ENCODE results near the gene BRICD5.

Gene BRICD5

DNA sequence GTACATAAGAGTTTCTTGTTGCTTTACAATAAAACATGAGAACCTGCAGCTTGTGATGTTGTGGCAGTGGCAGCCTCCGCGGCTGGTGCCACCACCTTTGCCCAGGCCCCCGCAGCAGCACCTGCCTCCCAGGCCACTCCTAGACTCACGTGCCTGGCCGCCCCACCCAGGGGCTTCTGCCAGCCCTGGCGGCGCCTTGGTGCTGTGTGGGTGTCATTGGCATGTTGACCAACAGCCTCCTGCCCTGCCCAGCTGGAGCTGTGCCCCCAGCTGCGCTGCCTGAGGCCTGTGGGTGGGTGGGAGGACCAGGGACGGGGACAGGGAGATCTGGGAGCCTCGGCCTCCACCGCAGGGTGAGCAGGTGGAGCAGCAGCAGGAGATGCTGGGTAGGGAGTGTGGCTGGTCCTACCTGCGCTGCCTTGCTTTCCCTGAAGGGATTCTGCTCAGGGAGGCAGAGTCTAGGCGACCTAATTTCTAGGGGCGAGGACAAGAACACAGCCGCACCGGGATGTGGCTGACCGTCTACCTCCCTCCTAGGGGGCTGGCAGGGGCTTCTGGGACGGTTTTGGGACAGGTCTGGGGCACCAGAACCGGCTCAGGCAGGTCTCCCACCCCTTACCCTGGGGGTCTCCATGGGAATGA lies 25.2 kb upstream of the BRICD5 start (continued):
- no peak for TF ChIP-seq ZNF324 (tag by site-specific recombination; IDR thresholded peaks at IDR 0.05)
- no peak for TF ChIP-seq ZNF302 (tag by site-specific recombination; IDR thresholded peaks at IDR 0.05; ENCODE audit: low read depth)
- no peak for TF ChIP-seq ZNF621 (tag by site-specific recombination; IDR thresholded peaks at IDR 0.05)
- no peak for TF ChIP-seq ZNF549 (tag by site-specific recombination; IDR thresholded peaks at IDR 0.05)
- TF ChIP-seq ZNF747 (tag by site-specific recombination; IDR thresholded peaks at IDR 0.05) = no peak
- TF ChIP-seq, protein P1, sequence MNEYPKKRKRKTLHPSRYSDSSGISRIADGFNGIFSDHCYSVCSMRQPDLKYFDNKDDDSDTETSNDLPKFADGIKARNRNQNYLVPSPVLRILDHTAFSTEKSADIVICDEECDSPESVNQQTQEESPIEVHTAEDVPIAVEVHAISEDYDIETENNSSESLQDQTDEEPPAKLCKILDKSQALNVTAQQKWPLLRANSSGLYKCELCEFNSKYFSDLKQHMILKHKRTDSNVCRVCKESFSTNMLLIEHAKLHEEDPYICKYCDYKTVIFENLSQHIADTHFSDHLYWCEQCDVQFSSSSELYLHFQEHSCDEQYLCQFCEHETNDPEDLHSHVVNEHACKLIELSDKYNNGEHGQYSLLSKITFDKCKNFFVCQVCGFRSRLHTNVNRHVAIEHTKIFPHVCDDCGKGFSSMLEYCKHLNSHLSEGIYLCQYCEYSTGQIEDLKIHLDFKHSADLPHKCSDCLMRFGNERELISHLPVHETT (tag by site-specific recombination; IDR thresholded peaks at IDR 0.05) = no peak
- no peak for TF ChIP-seq ZNF529 (tag by site-specific recombination; IDR thresholded peaks at IDR 0.05; ENCODE audit: insufficient replicate concordance)
- TF ChIP-seq, protein P2, sequence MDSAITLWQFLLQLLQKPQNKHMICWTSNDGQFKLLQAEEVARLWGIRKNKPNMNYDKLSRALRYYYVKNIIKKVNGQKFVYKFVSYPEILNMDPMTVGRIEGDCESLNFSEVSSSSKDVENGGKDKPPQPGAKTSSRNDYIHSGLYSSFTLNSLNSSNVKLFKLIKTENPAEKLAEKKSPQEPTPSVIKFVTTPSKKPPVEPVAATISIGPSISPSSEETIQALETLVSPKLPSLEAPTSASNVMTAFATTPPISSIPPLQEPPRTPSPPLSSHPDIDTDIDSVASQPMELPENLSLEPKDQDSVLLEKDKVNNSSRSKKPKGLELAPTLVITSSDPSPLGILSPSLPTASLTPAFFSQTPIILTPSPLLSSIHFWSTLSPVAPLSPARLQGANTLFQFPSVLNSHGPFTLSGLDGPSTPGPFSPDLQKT (IDR thresholded peaks at IDR 0.05; ENCODE audit: borderline replicate concordance, low read depth, low read length) = no peak
- no peak for TF ChIP-seq ZNF121 (tag by site-specific recombination; IDR thresholded peaks at IDR 0.05)
- no peak for TF ChIP-seq ZSCAN30 (tag by site-specific recombination; IDR thresholded peaks at IDR 0.05)
- no peak for TF ChIP-seq ZNF274 (IDR thresholded peaks at IDR 0.05; ENCODE audit: low read length)
- no peak for TF ChIP-seq ZNF274 (tag by site-specific recombination; IDR thresholded peaks at IDR 0.05; ENCODE audit: borderline replicate concordance)
- TF ChIP-seq SP7 (tag by site-specific recombination; IDR thresholded peaks at IDR 0.05) = no peak
- no peak for TF ChIP-seq ZNF16 (tag by site-specific recombination; IDR thresholded peaks at IDR 0.05; ENCODE audit: low read depth)
- TF ChIP-seq, protein P3, sequence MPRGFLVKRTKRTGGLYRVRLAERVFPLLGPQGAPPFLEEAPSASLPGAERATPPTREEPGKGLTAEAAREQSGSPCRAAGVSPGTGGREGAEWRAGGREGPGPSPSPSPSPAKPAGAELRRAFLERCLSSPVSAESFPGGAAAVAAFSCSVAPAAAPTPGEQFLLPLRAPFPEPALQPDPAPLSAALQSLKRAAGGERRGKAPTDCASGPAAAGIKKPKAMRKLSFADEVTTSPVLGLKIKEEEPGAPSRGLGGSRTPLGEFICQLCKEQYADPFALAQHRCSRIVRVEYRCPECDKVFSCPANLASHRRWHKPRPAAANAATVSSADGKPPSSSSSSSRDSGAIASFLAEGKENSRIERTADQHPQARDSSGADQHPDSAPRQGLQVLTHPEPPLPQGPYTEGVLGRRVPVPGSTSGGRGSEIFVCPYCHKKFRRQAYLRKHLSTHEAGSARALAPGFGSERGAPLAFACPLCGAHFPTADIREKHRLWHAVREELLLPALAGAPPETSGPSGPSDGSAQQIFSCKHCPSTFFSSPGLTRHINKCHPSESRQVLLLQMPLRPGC (tag by site-specific recombination; IDR thresholded peaks at IDR 0.05) = no peak
- TF ChIP-seq ZNF404 (tag by site-specific recombination; IDR thresholded peaks at IDR 0.05) = no peak
- no peak for TF ChIP-seq ZNF114 (tag by site-specific recombination; IDR thresholded peaks at IDR 0.05)
- TF ChIP-seq ZNF266 (tag by site-specific recombination; IDR thresholded peaks at IDR 0.05; ENCODE audit: low read depth) = no peak
- no peak for TF ChIP-seq ZNF354C (tag by site-specific recombination; IDR thresholded peaks at IDR 0.05; ENCODE audit: borderline replicate concordance, low read depth)
- TF ChIP-seq ZFHX2 (tag by site-specific recombination; conservative IDR thresholded peaks at IDR 0.05) = peak; percentile 70
- TF ChIP-seq BCL11A (tag by site-specific recombination; IDR thresholded peaks at IDR 0.05; ENCODE audit: low read depth) = no peak
- no peak for TF ChIP-seq ZNF585B (tag by site-specific recombination; IDR thresholded peaks at IDR 0.05)
- TF ChIP-seq, protein P4, sequence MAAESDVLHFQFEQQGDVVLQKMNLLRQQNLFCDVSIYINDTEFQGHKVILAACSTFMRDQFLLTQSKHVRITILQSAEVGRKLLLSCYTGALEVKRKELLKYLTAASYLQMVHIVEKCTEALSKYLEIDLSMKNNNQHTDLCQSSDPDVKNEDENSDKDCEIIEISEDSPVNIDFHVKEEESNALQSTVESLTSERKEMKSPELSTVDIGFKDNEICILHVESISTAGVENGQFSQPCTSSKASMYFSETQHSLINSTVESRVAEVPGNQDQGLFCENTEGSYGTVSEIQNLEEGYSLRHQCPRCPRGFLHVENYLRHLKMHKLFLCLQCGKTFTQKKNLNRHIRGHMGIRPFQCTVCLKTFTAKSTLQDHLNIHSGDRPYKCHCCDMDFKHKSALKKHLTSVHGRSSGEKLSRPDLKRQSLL (tag by site-specific recombination; IDR thresholded peaks at IDR 0.05) = no peak
- peak; percentile 35; the same call in 1 of the 2 replicates for TF ChIP-seq GLIS2 (tag by site-specific recombination; IDR thresholded peaks at IDR 0.05)
- TF ChIP-seq, protein P5, sequence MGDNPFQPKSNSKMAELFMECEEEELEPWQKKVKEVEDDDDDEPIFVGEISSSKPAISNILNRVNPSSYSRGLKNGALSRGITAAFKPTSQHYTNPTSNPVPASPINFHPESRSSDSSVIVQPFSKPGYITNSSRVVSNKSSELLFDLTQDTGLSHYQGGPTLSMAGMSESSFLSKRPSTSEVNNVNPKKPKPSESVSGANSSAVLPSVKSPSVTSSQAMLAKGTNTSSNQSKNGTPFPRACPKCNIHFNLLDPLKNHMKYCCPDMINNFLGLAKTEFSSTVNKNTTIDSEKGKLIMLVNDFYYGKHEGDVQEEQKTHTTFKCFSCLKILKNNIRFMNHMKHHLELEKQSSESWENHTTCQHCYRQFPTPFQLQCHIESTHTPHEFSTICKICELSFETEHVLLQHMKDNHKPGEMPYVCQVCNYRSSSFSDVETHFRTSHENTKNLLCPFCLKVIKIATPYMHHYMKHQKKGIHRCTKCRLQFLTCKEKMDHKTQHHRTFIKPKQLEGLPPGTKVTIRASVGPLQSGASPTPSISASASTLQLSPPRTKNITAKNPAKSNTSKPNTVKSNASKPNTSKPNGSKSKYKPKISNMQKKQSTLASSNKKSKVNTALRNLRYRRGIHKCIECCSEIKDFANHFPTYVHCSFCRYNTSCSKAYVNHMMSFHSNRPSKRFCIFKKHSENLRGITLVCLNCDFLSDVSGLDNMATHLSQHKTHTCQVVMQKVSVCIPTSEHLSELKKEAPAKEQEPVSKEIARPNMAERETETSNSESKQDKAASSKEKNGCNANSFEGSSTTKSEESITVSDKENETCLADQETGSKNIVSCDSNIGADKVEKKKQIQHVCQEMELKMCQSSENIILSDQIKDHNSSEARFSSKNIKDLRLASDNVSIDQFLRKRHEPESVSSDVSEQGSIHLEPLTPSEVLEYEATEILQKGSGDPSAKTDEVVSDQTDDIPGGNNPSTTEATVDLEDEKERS (tag by site-specific recombination; IDR thresholded peaks at IDR 0.05) = no peak
- TF ChIP-seq, protein P6, sequence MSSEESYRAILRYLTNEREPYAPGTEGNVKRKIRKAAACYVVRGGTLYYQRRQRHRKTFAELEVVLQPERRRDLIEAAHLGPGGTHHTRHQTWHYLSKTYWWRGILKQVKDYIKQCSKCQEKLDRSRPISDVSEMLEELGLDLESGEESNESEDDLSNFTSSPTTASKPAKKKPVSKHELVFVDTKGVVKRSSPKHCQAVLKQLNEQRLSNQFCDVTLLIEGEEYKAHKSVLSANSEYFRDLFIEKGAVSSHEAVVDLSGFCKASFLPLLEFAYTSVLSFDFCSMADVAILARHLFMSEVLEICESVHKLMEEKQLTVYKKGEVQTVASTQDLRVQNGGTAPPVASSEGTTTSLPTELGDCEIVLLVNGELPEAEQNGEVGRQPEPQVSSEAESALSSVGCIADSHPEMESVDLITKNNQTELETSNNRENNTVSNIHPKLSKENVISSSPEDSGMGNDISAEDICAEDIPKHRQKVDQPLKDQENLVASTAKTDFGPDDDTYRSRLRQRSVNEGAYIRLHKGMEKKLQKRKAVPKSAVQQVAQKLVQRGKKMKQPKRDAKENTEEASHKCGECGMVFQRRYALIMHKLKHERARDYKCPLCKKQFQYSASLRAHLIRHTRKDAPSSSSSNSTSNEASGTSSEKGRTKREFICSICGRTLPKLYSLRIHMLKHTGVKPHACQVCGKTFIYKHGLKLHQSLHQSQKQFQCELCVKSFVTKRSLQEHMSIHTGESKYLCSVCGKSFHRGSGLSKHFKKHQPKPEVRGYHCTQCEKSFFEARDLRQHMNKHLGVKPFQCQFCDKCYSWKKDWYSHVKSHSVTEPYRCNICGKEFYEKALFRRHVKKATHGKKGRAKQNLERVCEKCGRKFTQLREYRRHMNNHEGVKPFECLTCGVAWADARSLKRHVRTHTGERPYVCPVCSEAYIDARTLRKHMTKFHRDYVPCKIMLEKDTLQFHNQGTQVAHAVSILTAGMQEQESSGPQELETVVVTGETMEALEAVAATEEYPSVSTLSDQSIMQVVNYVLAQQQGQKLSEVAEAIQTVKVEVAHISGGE (tag by site-specific recombination; conservative IDR thresholded peaks at IDR 0.05; ENCODE audit: low read depth) = no peak
- TF ChIP-seq ZNF548 (tag by site-specific recombination; IDR thresholded peaks at IDR 0.05) = no peak
